Adrenal gland (tissue), 12 donors: ENCODE data around the gene ETV1. TPM values are rescaled to one million over a fixed set of nuclear protein-coding genes. Genes with fewer than 3 reads are reported as not detected.

ENCODE experiments used
- DNase-seq, 7 donors: peaks; one replicate each; pipeline ENCODE4 v3.0.0-alpha.2; 2019 to 2020
- H3K27ac ChIP-seq, 5 donors: fragments of 200-600 bp; sonication (generic) in 4 of 5; 1 replicate in 3 of 5; 2 replicates in 2 of 5; pipeline versions ENCODE4 v1.5.1 to v1.8.0; 2016 to 2020; ENCODE audit warnings: mild to moderate bottlenecking in 1 of 5
- H3K27me3 ChIP-seq: fragments of 200-600 bp; 2 replicates; pipeline ENCODE4 v1.8.0; 2021
- H3K36me3 ChIP-seq, 2 donors: fragments of 200-600 bp; replicated peaks in 1 of 2; 1 replicate in 1 of 2; 2 replicates in 1 of 2; pipeline versions ENCODE4 v1.5.1 to v1.8.0; 2018 to 2022
- H3K4me1 ChIP-seq, 2 donors: fragments of 200-600 bp; replicated peaks in 1 of 2; 1 replicate in 1 of 2; 2 replicates in 1 of 2; pipeline versions ENCODE4 v1.5.1 to v1.8.0; 2018 to 2021
- H3K4me3 ChIP-seq, 4 donors: fragments of 200-600 bp; sonication (generic) in 3 of 4; one replicate each; pipeline ENCODE4 v1.5.1; 2016 to 2018
- H3K9me3 ChIP-seq, 3 donors: fragments of 200-600 bp; sonication (generic) in 1 of 3; replicated peaks in 1 of 3; 1 replicate in 2 of 3; 2 replicates in 1 of 3; pipeline versions ENCODE4 v1.5.1 to v1.8.0; 2016 to 2021
- POLR2A ChIP-seq, 2 donors: fragments of 450-650 bp; IDR thresholded peaks; one replicate each; pipeline ENCODE4 v1.6.1; 2017; ENCODE audit warnings: antibody characterized with exemption in 2 of 2, mild to moderate bottlenecking in 2 of 2, moderate library complexity in 1 of 2
- WGBS, 4 donors: extraction: QIAGEN DNeasy Blood & Tissue Kit in 2 of 4; methylation state at CpG; one replicate each; pipeline versions ENCODE4 v1.1.5 to v1.1.7; 2013 to 2017; 5-methylcytosine and 5-hydroxymethylcytosine counted together
- intact Hi-C, 2 donors: fragments of 100-400 bp; cut with DNase I; formaldehyde crosslinking; loops; one replicate each; pipeline versions ENCODE4 v1.14.1 to v1.15.0; 2022 to 2023
- polyA plus RNA-seq, 3 donors: library from polyadenylated mRNA; stranded (reverse); fragments of 200-250 nt in 2 of 3; fragments of 350-450 nt in 1 of 3; fragmentation: Illumina TruSeq in 1 of 3; extraction: RNeasy Lipid Tissue Mini Kit (QIAGEN cat#74804) in 1 of 3; gene quantifications; one replicate each; pipeline ENCODE4 v1.2.3, GENCODE V29; 2013 to 2014
- small RNA-seq, 2 donors: library from RNA; depleted of rRNA; stranded (forward); fragments of <200 nt; gene quantifications; one replicate each; pipeline ENCODE3, GENCODE V24; 2016
- total RNA-seq, 9 donors: library from RNA; depleted of rRNA in 4 of 9; stranded (reverse); fragments of >200 nt in 4 of 9; fragments of 120-200 nt in 1 of 9; fragmentation: NEBNext Ultra II Directional in 1 of 9; extraction: Animal tissue kit (Norgen Biotek cat#: 25700) in 1 of 9; gene quantifications; one replicate each; pipeline versions ENCODE4 v1.1.0 to v1.2.4, GENCODE V29; 2013 to 2023
- TF ChIP-seq, protein P1 (sequence below), 6 experiments: fragments of 450-650 bp in 4 of 6; fragments of 200-600 bp in 2 of 6; sonication (generic) in 1 of 6; IDR thresholded peaks; 1 replicate in 5 of 6; 2 replicates in 1 of 6; pipeline versions ENCODE4 v1.5.1 to v1.8.0; 2016 to 2021; ENCODE audit warnings: antibody characterized with exemption in 6 of 6, mild to moderate bottlenecking in 2 of 6, moderate library complexity in 1 of 6
- donor health status: healthy with polysubstance abuse.
- donor health status: Bipolar disorder and iron deficiency.
- donor health status: DM: yes; HTN: yes; CAD: no.
- donor health status: DM: no; HTN: no; CAD: no.
- donor health status: DM: no; HTN: no; CAD: no.
- donor health status: DM: yes; HTN: yes; CAD: no.

ETV1 gene
- total and polyA plus RNA-seq, 12 donors, result 12.1 to 80.0 (median 34.0) TPM

DNA sequence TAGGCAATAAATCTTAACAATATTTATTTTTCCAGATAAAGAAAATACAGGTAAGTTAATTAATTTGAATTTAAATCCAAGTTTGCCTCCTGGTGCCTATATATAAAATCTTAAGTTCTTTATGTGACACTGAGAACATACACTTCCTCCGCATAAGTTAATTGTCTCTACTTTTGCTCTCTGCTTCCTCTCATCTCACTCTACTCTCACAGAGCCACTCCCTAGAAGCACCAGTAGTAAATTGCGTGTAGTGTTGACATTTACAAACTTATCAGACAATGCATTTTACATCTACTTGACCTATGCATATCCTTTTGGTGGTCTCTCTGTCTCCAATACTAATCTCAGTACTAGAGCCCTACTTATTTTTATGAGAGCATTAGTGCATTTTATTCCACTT, 144.5 kb downstream of the ETV1 start:
- no peaks in the 10 kb centered on the region for H3K27me3 ChIP-seq
- no peak overlapping the region for H3K4me3 ChIP-seq
- no peaks in the 10 kb centered on the region for H3K9me3 ChIP-seq
- WGBS, 4 donors, result 87 to 95% (median 89%) methylated on average over 2 of the region's 2 CpGs
- no peak overlapping the region for H3K27ac ChIP-seq
- DNase-seq, result no peak
- peaks cover 0 to 18% of the 10 kb centered on the region in 2 donors for H3K4me1 ChIP-seq
- intact Hi-C loops, result no loop called here
- no peaks in the 10 kb centered on the region for H3K36me3 ChIP-seq
- TF ChIP-seq, protein P1, sequence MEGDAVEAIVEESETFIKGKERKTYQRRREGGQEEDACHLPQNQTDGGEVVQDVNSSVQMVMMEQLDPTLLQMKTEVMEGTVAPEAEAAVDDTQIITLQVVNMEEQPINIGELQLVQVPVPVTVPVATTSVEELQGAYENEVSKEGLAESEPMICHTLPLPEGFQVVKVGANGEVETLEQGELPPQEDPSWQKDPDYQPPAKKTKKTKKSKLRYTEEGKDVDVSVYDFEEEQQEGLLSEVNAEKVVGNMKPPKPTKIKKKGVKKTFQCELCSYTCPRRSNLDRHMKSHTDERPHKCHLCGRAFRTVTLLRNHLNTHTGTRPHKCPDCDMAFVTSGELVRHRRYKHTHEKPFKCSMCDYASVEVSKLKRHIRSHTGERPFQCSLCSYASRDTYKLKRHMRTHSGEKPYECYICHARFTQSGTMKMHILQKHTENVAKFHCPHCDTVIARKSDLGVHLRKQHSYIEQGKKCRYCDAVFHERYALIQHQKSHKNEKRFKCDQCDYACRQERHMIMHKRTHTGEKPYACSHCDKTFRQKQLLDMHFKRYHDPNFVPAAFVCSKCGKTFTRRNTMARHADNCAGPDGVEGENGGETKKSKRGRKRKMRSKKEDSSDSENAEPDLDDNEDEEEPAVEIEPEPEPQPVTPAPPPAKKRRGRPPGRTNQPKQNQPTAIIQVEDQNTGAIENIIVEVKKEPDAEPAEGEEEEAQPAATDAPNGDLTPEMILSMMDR (IDR thresholded peaks at IDR 0.05), result no peak
- TF ChIP-seq POLR2A (IDR thresholded peaks at IDR 0.05), result no peak

DNA sequence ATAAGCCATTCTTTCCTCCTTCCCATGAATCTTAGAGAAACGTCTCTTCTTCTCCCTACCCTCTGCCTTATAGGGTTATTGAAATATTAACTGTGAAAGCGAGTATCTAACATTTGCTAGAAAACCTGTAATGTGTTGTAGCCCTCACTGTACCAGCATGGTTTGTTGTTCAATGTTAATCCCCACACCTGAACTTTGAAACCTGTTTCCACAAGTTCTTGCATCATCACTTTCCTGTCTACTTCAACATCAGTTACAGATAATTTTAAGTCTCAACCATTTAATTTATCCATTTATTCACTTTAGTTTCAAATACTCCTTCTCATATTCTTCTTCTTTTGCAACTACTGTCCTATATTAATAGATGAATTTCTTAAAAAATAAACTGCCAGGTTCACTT, 148.2 kb downstream of the ETV1 start:
- H3K9me3 ChIP-seq, result no peaks in the 10 kb centered on the region
- intact Hi-C loops, result no loop called here
- no peaks in the 10 kb centered on the region for H3K27me3 ChIP-seq
- H3K36me3 ChIP-seq, result no peaks in the 10 kb centered on the region
- TF ChIP-seq POLR2A (IDR thresholded peaks at IDR 0.05), result no peak
- TF ChIP-seq, protein P1 (IDR thresholded peaks at IDR 0.05), result no peak
- no peak overlapping the region for H3K4me3 ChIP-seq
- no peaks in the 10 kb centered on the region for H3K4me1 ChIP-seq
- H3K27ac ChIP-seq, result no peak overlapping the region
- WGBS, 4 donors, result 84 to 91% (median 87%) methylated on average over 2 of the region's 2 CpGs
- no peak for DNase-seq

Small RNAs within 50 kb of the gene (small RNA-seq; reads per million reads assigned to genes)
- gene RF00019, result 0 reads per million in 2 donors
